GM12878 (cell line): ENCODE measurements around the gene GSTA4. TPM values are rescaled to one million over a fixed set of nuclear protein-coding genes. Genes with fewer than 3 reads are reported as not detected.

Experiments used
- ATAC-seq: fragments of 200-7000 bp; cut with Tn5 transposase; 3 replicates; pipeline ENCODE4 v1.9.1; 2020; ENCODE audit warnings: mild to moderate bottlenecking, moderate library complexity
- BruUV-seq: library from RNA; stranded (reverse); fragments of 400-500 nt; replicated peaks from 2 replicates; lab custom pipeline; 2021; lab: Mats Ljungman, UMichigan
- CTCF ChIA-PET: fragments of 300-600 bp; sonication (Branson Sonifier 250); formaldehyde crosslinking; extraction: SDS; loops from one replicate; lab custom pipeline; 2021; ENCODE audit warnings: inconsistent platforms; lab: Yijun Ruan, JAX
- POLR2A ChIA-PET: fragments of 350-600 bp; formaldehyde crosslinking; extraction: SDS; loops from one replicate; lab custom pipeline; 2021; ENCODE audit warnings: inconsistent platforms; lab: Charles Lee
- RAD21 ChIA-PET: fragments of 300-600 bp; sonication (Branson Sonifier 250); formaldehyde crosslinking; loops from one replicate; lab custom pipeline; 2023; ENCODE audit warnings: antibody characterized with exemption; ENCODE audit not compliant: unreplicated experiment; lab: Charles Lee
- SMC1A ChIA-PET: fragments of 300-600 bp; sonication (Branson Sonifier 250); formaldehyde crosslinking; loops from one replicate; lab custom pipeline; 2023; ENCODE audit not compliant: unreplicated experiment, uncharacterized antibody; lab: Charles Lee
- DNase-seq: peaks from one replicate; pipeline ENCODE4 v3.0.0-alpha.2; 2011; ENCODE audit warnings: low read depth, low spot score
- FAIRE-seq: peaks from 3 replicates; lab custom pipeline; 2011; peaks lifted over from hg19 to GRCh38; lab: Jason Lieb, UNC
- H2AFZ ChIP-seq: 2 replicates; pipeline ENCODE4 v1.6.0; 2011; ENCODE audit warnings: low read depth, low read length, control low read depth; ENCODE audit not compliant: control insufficient read depth
- H3K27ac ChIP-seq: 2 replicates; pipeline ENCODE4 v1.5.1; 2011; ENCODE audit warnings: control low read depth; ENCODE audit not compliant: control insufficient read depth, insufficient read depth
- H3K27me3 ChIP-seq, 2 experiments: replicated peaks in 1 of 2; 2 replicates each; pipeline versions ENCODE4 v1.6.0 to v1.6.1; 2011; ENCODE audit warnings: low read length in 1 of 2; ENCODE audit not compliant: control insufficient read depth in 2 of 2, insufficient read depth in 2 of 2
- H3K36me3 ChIP-seq, 2 experiments: 2 replicates each; pipeline ENCODE4 v1.5.1; 2011; ENCODE audit warnings: low read length in 1 of 2; ENCODE audit not compliant: control insufficient read depth in 2 of 2, insufficient read depth in 2 of 2
- H3K4me1 ChIP-seq: 2 replicates; pipeline ENCODE4 v1.6.1; 2011; ENCODE audit warnings: mild to moderate bottlenecking, low read length, moderate library complexity, mixed read lengths; ENCODE audit not compliant: control insufficient read depth, insufficient read depth
- H3K4me2 ChIP-seq: 2 replicates; pipeline ENCODE4 v1.6.0; 2011; ENCODE audit warnings: control low read depth; ENCODE audit not compliant: control insufficient read depth, insufficient read depth
- H3K4me3 ChIP-seq: fragments of 200-600 bp; sonication (generic); 2 replicates; pipeline ENCODE4 v1.5.1; 2016
- H3K79me2 ChIP-seq: 2 replicates; pipeline ENCODE4 v1.6.0; 2011; ENCODE audit warnings: low read length; ENCODE audit not compliant: control insufficient read depth, insufficient read depth
- H3K9ac ChIP-seq: 2 replicates; pipeline ENCODE4 v1.8.0; 2011; ENCODE audit warnings: low read length, control low read depth, mixed read lengths; ENCODE audit not compliant: control insufficient read depth, insufficient read depth
- H3K9me3 ChIP-seq: replicated peaks from 3 replicates; pipeline ENCODE4 v1.5.1; 2011; ENCODE audit warnings: mild to moderate bottlenecking, low read length; ENCODE audit not compliant: control insufficient read depth, insufficient read depth
- H4K20me1 ChIP-seq: 2 replicates; pipeline ENCODE4 v1.6.0; 2011; ENCODE audit not compliant: control insufficient read depth, insufficient read depth
- NKRF ChIP-seq: fragments of 450-650 bp; conservative IDR thresholded peaks from 2 replicates; pipeline ENCODE4 v1.6.1; 2017; ENCODE audit warnings: mild to moderate bottlenecking, moderate library complexity
- TCF7 ChIP-seq: IDR thresholded peaks from 2 replicates; pipeline ENCODE4 v1.6.1; 2014; ENCODE audit warnings: antibody characterized with exemption, borderline replicate concordance
- WGBS: methylation state at CpG from one replicate; pipeline ENCODE4 v1.1.6; 2016; ENCODE audit warnings: low lambda C conversion rate; ENCODE audit not compliant: insufficient replicate concordance, insufficient coverage; ENCODE audit errors: missing lambda C conversion rate; 5-methylcytosine and 5-hydroxymethylcytosine counted together
- in situ Hi-C: fragments of 300-500 bp; cut with MboI; formaldehyde crosslinking; loops from 9 replicates; pipeline ENCODE4 v1.14.3; 2018; ENCODE audit warnings: mixed read lengths
- intact Hi-C: fragments of 100-400 bp; cut with micrococcal nuclease; formaldehyde crosslinking; loops from one replicate; pipeline ENCODE4 v1.14.2; 2022; ENCODE audit not compliant: unreplicated experiment
- polyA plus RNA-seq, 11 experiments: library from polyadenylated mRNA; depleted of rRNA in 4 of 11; unstranded in 6 of 11; stranded (reverse) in 5 of 11; fragments of >200 nt; fragmentation: Nextera tagmentation in 4 of 11; fragmentation: Illumina TruSeq in 1 of 11; extraction: Ambion mirVana in 4 of 11; extraction: Trizol in 1 of 11; gene quantifications; 1 replicate in 1 of 11; 2 replicates in 10 of 11; pipeline versions ENCODE4 v1.2.1 to v1.2.3, GENCODE V29; 2011 to 2016; ENCODE audit warnings: inconsistent platforms in 2 of 11, missing spikeins in 2 of 11, low read depth in 1 of 11
- total RNA-seq, 4 experiments: library from RNA; depleted of rRNA in 3 of 4; stranded (reverse); fragments of >200 nt in 3 of 4; fragmentation: Illumina TruSeq in 1 of 4; extraction: Trizol in 1 of 4; gene quantifications; 2 replicates each; pipeline versions ENCODE4 v1.2.1 to v1.2.3, GENCODE V29; 2013 to 2021

Gene GSTA4
- total and polyA plus RNA-seq, 10 of the 15 experiments (the other 5 are each of a cell fraction or from before 2014, with no cell fraction given) = 1.9 to 9.7 (median 4.4) TPM

- Histone ChIP-seq H3K27ac (peak overlapping the region; percentile 76; the same call in 1 of the 2 replicates), H3K9ac (peak overlapping the region; percentile 58)
- in situ Hi-C loops = no loop called here
Observed at GRCh38 chr6:52994031-52994838, 849 bp downstream of the GSTA4 start.

More at GRCh38 chr6:52994031-52994838, 849 bp downstream of the GSTA4 start:
- peak overlapping the region; percentile 97 for H3K4me3 ChIP-seq
- H2AFZ ChIP-seq = peak overlapping the region; percentile 54
- H3K4me1 ChIP-seq = no peaks in the 10 kb centered on the region
- H3K36me3 ChIP-seq = no peaks in the 10 kb centered on the region
- POLR2A ChIA-PET = interaction anchor here (0.9 kb wide), 1 partner anchor 11 kb away, joined by 4 read pairs; no protein-coding TSS in a partner anchor
- no peak for DNase-seq
- WGBS = 62% methylated on average over 32 of the region's 32 CpGs
- no peaks in the 10 kb centered on the region for H4K20me1 ChIP-seq
- H3K27me3 ChIP-seq = no peaks in the 10 kb centered on the region
- H3K79me2 ChIP-seq = no peaks in the 10 kb centered on the region
- H3K4me2 ChIP-seq = peak overlapping the region; percentile 95
- TF ChIP-seq TCF7 = no peak
- 0 out of 2 replicates have a peak, but pooled peaks have one; percentile 35 for TF ChIP-seq NKRF
- intact Hi-C loops = loop anchor here (10.0 kb wide), 2 partner anchors 569 to 709 kb away; partner anchors contain the start of genes EFHC1 and MCM3
- ATAC-seq = no peak
- CTCF ChIA-PET = interaction anchor here (1.0 to 3.5 kb wide), 8 partner anchors 11 to 112 kb away, joined by 4 to 24 read pairs (median 5); no protein-coding TSS in a partner anchor
- SMC1A ChIA-PET = interaction anchor here (0.8 to 2.7 kb wide), 7 partner anchors 8 to 100 kb away, joined by 3 to 18 read pairs (median 3); partner anchors contain the start of gene FBXO9
- FAIRE-seq = no peak
- RAD21 ChIA-PET = interaction anchor here (1.5 kb wide), 1 partner anchor 490 kb away, joined by 3 read pairs; no protein-coding TSS in a partner anchor
- no TSS peak for BruUV-seq
- no peaks in the 10 kb centered on the region for H3K9me3 ChIP-seq
